ENCODE results near the gene CNTNAP2.

The CNTNAP2 gene

GRCh38 chr7:146781352-146782116 lies 664.9 kb downstream of the CNTNAP2 start:
- DNase-seq = no peak

GRCh38 chr7:146787266-146787665 lies 670.7 kb downstream of the CNTNAP2 start:
- DNase-seq = no peak

- DNase-seq = no peak
Observed at GRCh38 chr7:146788008-146788407, 671.4 kb downstream of the CNTNAP2 start.

- no peak for DNase-seq
Observed at GRCh38 chr7:146791344-146792285, 675.0 kb downstream of the CNTNAP2 start.

- no peak for DNase-seq
Observed at GRCh38 chr7:146804620-146805019, 688.0 kb downstream of the CNTNAP2 start.

- no peak for DNase-seq
Observed at GRCh38 chr7:146805082-146805481, 688.5 kb downstream of the CNTNAP2 start.

- no peak for DNase-seq
Observed at GRCh38 chr7:146826329-146826728, 709.7 kb downstream of the CNTNAP2 start.

- DNase-seq = no peak
Observed at GRCh38 chr7:146830686-146831085, 714.1 kb downstream of the CNTNAP2 start.

GRCh38 chr7:146831875-146832274 lies 715.3 kb downstream of the CNTNAP2 start:
- DNase-seq = peak in 1 of 3 experiments; percentile 60

GRCh38 chr7:146844405-146844804 lies 727.8 kb downstream of the CNTNAP2 start:
- DNase-seq = no peak

- no peak for DNase-seq
Observed at GRCh38 chr7:146858690-146859089, 742.1 kb downstream of the CNTNAP2 start.

- DNase-seq = peak in 1 of 3 experiments; percentile 16
Observed at GRCh38 chr7:146861701-146862100, 745.1 kb downstream of the CNTNAP2 start.

- no peak for DNase-seq
Observed at GRCh38 chr7:146862415-146862814, 745.8 kb downstream of the CNTNAP2 start.

GRCh38 chr7:146864644-146865043 lies 748.0 kb downstream of the CNTNAP2 start:
- peak; percentile 66 to 92 (median 81) for DNase-seq

GRCh38 chr7:146865696-146866095 lies 749.1 kb downstream of the CNTNAP2 start:
- no peak for DNase-seq

- no peak for DNase-seq
Observed at GRCh38 chr7:146874722-146875121, 758.1 kb downstream of the CNTNAP2 start.

GRCh38 chr7:146875237-146875785 lies 758.7 kb downstream of the CNTNAP2 start:
- no peak for DNase-seq

GRCh38 chr7:146875981-146876380 lies 759.4 kb downstream of the CNTNAP2 start:
- DNase-seq = no peak

- no peak for DNase-seq
Observed at GRCh38 chr7:146876411-146876810, 759.8 kb downstream of the CNTNAP2 start.

GRCh38 chr7:146878901-146879300 lies 762.3 kb downstream of the CNTNAP2 start:
- DNase-seq = no peak

- DNase-seq = no peak
Observed at GRCh38 chr7:146885231-146885630, 768.6 kb downstream of the CNTNAP2 start.

GRCh38 chr7:146889806-146890555 lies 773.4 kb downstream of the CNTNAP2 start:
- peak in 1 of 3 experiments; percentile 7 for DNase-seq

GRCh38 chr7:146892151-146892550 lies 775.5 kb downstream of the CNTNAP2 start:
- DNase-seq = no peak
